WTC11 (cell line): ENCODE data around the gene DUSP19. TPM values are rescaled to one million over a fixed set of nuclear protein-coding genes. Genes with fewer than 3 reads are reported as not detected.

Source experiments
- ATAC-seq: fragments of 200-7000 bp; cut with Tn5 transposase; 2 replicates; pipeline ENCODE4 v1.10.0; 2021; ENCODE audit warnings: mild to moderate bottlenecking, moderate library complexity
- CTCF ChIA-PET: fragments of 300-600 bp; sonication (Branson Sonifier 250); formaldehyde crosslinking; loops from one replicate; lab custom pipeline; 2021; ENCODE audit warnings: antibody characterized with exemption; lab: Charles Lee
- POLR2A ChIA-PET: fragments of 350-600 bp; sonication (Branson Sonifier 250); formaldehyde crosslinking; loops from one replicate; lab custom pipeline; 2021; ENCODE audit warnings: antibody characterized with exemption; lab: Charles Lee
- DNase-seq: peaks from one replicate; pipeline ENCODE4 v3.0.0; 2021; ENCODE audit warnings: low spot score
- H3K27ac Mint-ChIP-seq: 2 replicates; pipeline ENCODE4 v1.8.0; 2021; ENCODE audit warnings: mixed read lengths
- H3K27me3 Mint-ChIP-seq: 2 replicates; pipeline ENCODE4 v1.8.0; 2021; ENCODE audit warnings: low read depth, mild to moderate bottlenecking, moderate library complexity, mixed read lengths
- H3K36me3 Mint-ChIP-seq: 2 replicates; pipeline ENCODE4 v1.8.0; 2021; ENCODE audit warnings: mixed read lengths
- H3K4me1 Mint-ChIP-seq: 2 replicates; pipeline ENCODE4 v1.8.0; 2022; ENCODE audit warnings: mixed read lengths
- H3K4me3 Mint-ChIP-seq: 2 replicates; pipeline ENCODE4 v1.8.0; 2021; ENCODE audit warnings: mild to moderate bottlenecking, moderate library complexity, mixed read lengths
- H3K9me3 Mint-ChIP-seq: 2 replicates; pipeline ENCODE4 v1.8.0; 2021; ENCODE audit warnings: mixed read lengths
- ELF4 ChIP-seq: sonication (generic); formaldehyde crosslinking; IDR thresholded peaks from 2 replicates; pipeline ENCODE4 v1.8.1; 2022; ENCODE audit warnings: low read depth, mild to moderate bottlenecking, moderate library complexity, missing genetic modification reagents
- EMX1 ChIP-seq: fragments of 250-450 bp; sonication (Bioruptor Pico); IDR thresholded peaks from 2 replicates; pipeline ENCODE4 v1.8.0; 2021; ENCODE audit warnings: mild to moderate bottlenecking
- ETV6 ChIP-seq: sonication (generic); formaldehyde crosslinking; IDR thresholded peaks from 2 replicates; pipeline ENCODE4 v1.8.1; 2022; ENCODE audit warnings: mild to moderate bottlenecking, missing genetic modification reagents
- FOXP4 ChIP-seq: sonication (generic); formaldehyde crosslinking; IDR thresholded peaks from 2 replicates; pipeline ENCODE4 v1.8.0; 2022; ENCODE audit warnings: mild to moderate bottlenecking, missing genetic modification reagents
- GRHL2 ChIP-seq: fragments of 250-450 bp; sonication (Bioruptor Pico); IDR thresholded peaks from 2 replicates; pipeline ENCODE4 v1.8.0; 2022; ENCODE audit warnings: mild to moderate bottlenecking, moderate library complexity; ENCODE audit not compliant: insufficient replicate concordance, severe bottlenecking
- NFATC4 ChIP-seq: fragments of 250-450 bp; sonication (Bioruptor Pico); IDR thresholded peaks from 2 replicates; pipeline ENCODE4 v1.9.0; 2021; ENCODE audit warnings: mild to moderate bottlenecking
- NFE2L1 ChIP-seq: sonication (generic); formaldehyde crosslinking; IDR thresholded peaks from 2 replicates; pipeline ENCODE4 v1.8.1; 2023; ENCODE audit warnings: missing genetic modification reagents
- NR1H2 ChIP-seq: sonication (generic); formaldehyde crosslinking; IDR thresholded peaks from 2 replicates; pipeline ENCODE4 v1.9.0; 2021; ENCODE audit warnings: mild to moderate bottlenecking, moderate library complexity, missing genetic modification reagents
- SMAD3 ChIP-seq: sonication (generic); formaldehyde crosslinking; IDR thresholded peaks from 2 replicates; pipeline ENCODE4 v1.8.0; 2022; ENCODE audit warnings: missing genetic modification reagents, mild to moderate bottlenecking, borderline replicate concordance
- TCF7 ChIP-seq: sonication (generic); formaldehyde crosslinking; IDR thresholded peaks from 2 replicates; pipeline ENCODE4 v1.8.0; 2022; ENCODE audit warnings: mild to moderate bottlenecking, low read depth, missing genetic modification reagents, moderate library complexity
- TEAD1 ChIP-seq: sonication (generic); formaldehyde crosslinking; IDR thresholded peaks from 2 replicates; pipeline ENCODE4 v1.8.0; 2022; ENCODE audit warnings: mild to moderate bottlenecking, missing genetic modification reagents
- TEAD4 ChIP-seq: sonication (generic); formaldehyde crosslinking; IDR thresholded peaks from 2 replicates; pipeline ENCODE4 v1.8.0; 2022; ENCODE audit warnings: mild to moderate bottlenecking, missing genetic modification reagents
- TP53 ChIP-seq: sonication (generic); formaldehyde crosslinking; IDR thresholded peaks from 2 replicates; pipeline ENCODE4 v1.8.1; 2023; ENCODE audit warnings: mild to moderate bottlenecking, missing genetic modification reagents
- ZBTB43 ChIP-seq: sonication (generic); formaldehyde crosslinking; IDR thresholded peaks from 2 replicates; pipeline ENCODE4 v1.8.1; 2023; ENCODE audit warnings: mild to moderate bottlenecking, missing genetic modification reagents
- ZNF317 ChIP-seq: sonication (generic); formaldehyde crosslinking; IDR thresholded peaks from 2 replicates; pipeline ENCODE4 v1.8.1; 2023; ENCODE audit warnings: low read depth, mild to moderate bottlenecking, moderate library complexity, missing genetic modification reagents, borderline replicate concordance
- total RNA-seq: library from RNA; stranded (reverse); gene quantifications from 3 replicates; pipeline ENCODE4 v1.2.3, GENCODE V29; 2021
- TF ChIP-seq, protein P1 (sequence below): sonication (generic); formaldehyde crosslinking; conservative IDR thresholded peaks from 2 replicates; pipeline ENCODE4 v1.8.1; 2022; ENCODE audit warnings: mild to moderate bottlenecking, missing genetic modification reagents
- TF ChIP-seq, protein P2 (sequence below): fragments of 250-450 bp; sonication (Bioruptor Pico); IDR thresholded peaks from 2 replicates; pipeline ENCODE4 v1.9.0; 2021; ENCODE audit warnings: moderate library complexity, mild to moderate bottlenecking, inconsistent platforms, borderline replicate concordance
- TF ChIP-seq, protein P3 (sequence below): sonication (generic); formaldehyde crosslinking; IDR thresholded peaks from 2 replicates; pipeline ENCODE4 v1.8.0; 2023; ENCODE audit warnings: mild to moderate bottlenecking, missing genetic modification reagents
- TF ChIP-seq, protein P4 (sequence below): fragments of 250-450 bp; sonication (Bioruptor Pico); IDR thresholded peaks from 2 replicates; pipeline ENCODE4 v2.1.2; 2022; ENCODE audit warnings: mild to moderate bottlenecking, moderate library complexity

Gene DUSP19
- total RNA-seq, 1 experiment from 2014 or later = 3.9 TPM

DNA sequence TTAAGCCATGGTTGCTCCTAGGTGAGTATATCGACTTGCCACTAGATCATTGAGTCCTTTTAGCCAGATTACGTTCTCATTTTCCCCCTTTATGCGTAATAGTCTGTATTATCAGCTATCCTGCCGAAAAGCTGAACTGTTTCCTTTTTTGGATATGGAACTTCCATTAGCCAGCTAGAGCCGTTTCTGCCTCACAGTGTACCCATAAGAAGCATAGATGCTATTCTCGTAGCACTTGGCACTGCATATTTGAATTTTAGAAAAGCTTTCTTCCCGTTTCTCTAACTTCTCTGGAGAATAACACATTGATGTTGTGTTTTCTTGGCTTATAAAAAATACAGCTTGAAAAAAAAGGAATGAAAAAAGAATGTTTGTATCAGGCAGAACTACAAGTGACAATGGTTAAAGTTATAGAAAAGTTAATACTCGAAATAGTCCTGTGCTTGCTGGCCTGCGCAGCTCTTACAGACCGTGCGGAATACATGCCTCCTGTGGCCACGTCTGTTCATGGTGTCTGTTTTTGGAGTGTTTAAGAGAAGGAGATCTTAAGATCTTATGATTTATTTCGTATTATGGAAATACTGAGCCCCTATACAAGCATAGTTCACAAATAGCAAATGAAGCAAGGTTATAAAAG is 710 bp downstream of the DUSP19 start:
- Mint-ChIP-seq H3K9me3 (no peaks in the 10 kb centered on the region), H3K4me3 (peak overlapping the region; percentile 81), H3K27me3 (no peaks in the 10 kb centered on the region), H3K36me3 (no peaks in the 10 kb centered on the region), H3K4me1 (peaks cover 21% of the 10 kb centered on the region)
- CTCF ChIA-PET = interaction anchor here (0.6 to 4.8 kb wide), 5 partner anchors 9 to 316 kb away, joined by 3 to 27 read pairs (median 4); partner anchors contain the start of gene NCKAP1
- no peak for ATAC-seq
- no peak for TF ChIP-seq ZBTB43
- TF ChIP-seq ZNF317 = no peak
- no peak for TF ChIP-seq NFE2L1 (CRISPR knock-in tag)
- TF ChIP-seq TEAD4 (CRISPR knock-in tag) = no peak
- TF ChIP-seq, all 79 proteins: peak for 0
- H3K27ac Mint-ChIP-seq = peak overlapping the region; percentile 94
- POLR2A ChIA-PET = interaction anchor here (0.5 to 1.8 kb wide), 4 partner anchors 42 to 364 kb away, joined by 3 to 6 read pairs (median 4); partner anchors contain the start of gene NUP35
- no peak for DNase-seq

GRCh38 chr2:183081911-183082310 is 3.4 kb downstream of the DUSP19 start:
- Mint-ChIP-seq H3K4me1 (peaks cover 21% of the 10 kb centered on the region), H3K9me3 (no peaks in the 10 kb centered on the region), H3K27me3 (no peaks in the 10 kb centered on the region), H3K4me3 (no peak overlapping the region), H3K36me3 (no peaks in the 10 kb centered on the region), H3K27ac (no peak overlapping the region)
- POLR2A ChIA-PET = interaction anchor here (0.7 kb wide), 1 partner anchor 26 kb away, joined by 3 read pairs; no protein-coding TSS in a partner anchor
- DNase-seq (no peak), ATAC-seq (no peak)
- CTCF ChIA-PET = interaction anchor here (4.8 kb wide), 1 partner anchor 12 kb away, joined by 27 read pairs; no protein-coding TSS in a partner anchor
- TF ChIP-seq GRHL2 (CRISPR knock-in tag) = no peak
- TF ChIP-seq TEAD4 (CRISPR knock-in tag) = no peak
- TF ChIP-seq, protein P1, sequence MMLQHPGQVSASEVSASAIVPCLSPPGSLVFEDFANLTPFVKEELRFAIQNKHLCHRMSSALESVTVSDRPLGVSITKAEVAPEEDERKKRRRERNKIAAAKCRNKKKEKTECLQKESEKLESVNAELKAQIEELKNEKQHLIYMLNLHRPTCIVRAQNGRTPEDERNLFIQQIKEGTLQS (CRISPR knock-in tag) = no peak
- no peak for TF ChIP-seq TP53 (CRISPR knock-in tag)
- TF ChIP-seq, protein P2, sequence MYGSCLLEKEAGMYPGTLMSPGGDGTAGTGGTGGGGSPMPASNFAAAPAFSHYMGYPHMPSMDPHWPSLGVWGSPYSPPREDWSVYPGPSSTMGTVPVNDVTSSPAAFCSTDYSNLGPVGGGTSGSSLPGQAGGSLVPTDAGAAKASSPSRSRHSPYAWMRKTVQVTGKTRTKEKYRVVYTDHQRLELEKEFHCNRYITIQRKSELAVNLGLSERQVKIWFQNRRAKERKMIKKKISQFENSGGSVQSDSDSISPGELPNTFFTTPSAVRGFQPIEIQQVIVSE (CRISPR knock-in tag) = no peak
- TF ChIP-seq NR1H2 (CRISPR knock-in tag) = no peak
- TF ChIP-seq TCF7 (CRISPR knock-in tag) = no peak
- TF ChIP-seq NFATC4 (CRISPR knock-in tag) = no peak
- TF ChIP-seq ELF4 = no peak
- no peak for TF ChIP-seq FOXP4 (CRISPR knock-in tag)
- no peak for TF ChIP-seq ETV6 (CRISPR knock-in tag)
- TF ChIP-seq SMAD3 = no peak
- TF ChIP-seq EMX1 (CRISPR knock-in tag) = no peak
- no peak for TF ChIP-seq TEAD1 (CRISPR knock-in tag)
- TF ChIP-seq, protein P3, sequence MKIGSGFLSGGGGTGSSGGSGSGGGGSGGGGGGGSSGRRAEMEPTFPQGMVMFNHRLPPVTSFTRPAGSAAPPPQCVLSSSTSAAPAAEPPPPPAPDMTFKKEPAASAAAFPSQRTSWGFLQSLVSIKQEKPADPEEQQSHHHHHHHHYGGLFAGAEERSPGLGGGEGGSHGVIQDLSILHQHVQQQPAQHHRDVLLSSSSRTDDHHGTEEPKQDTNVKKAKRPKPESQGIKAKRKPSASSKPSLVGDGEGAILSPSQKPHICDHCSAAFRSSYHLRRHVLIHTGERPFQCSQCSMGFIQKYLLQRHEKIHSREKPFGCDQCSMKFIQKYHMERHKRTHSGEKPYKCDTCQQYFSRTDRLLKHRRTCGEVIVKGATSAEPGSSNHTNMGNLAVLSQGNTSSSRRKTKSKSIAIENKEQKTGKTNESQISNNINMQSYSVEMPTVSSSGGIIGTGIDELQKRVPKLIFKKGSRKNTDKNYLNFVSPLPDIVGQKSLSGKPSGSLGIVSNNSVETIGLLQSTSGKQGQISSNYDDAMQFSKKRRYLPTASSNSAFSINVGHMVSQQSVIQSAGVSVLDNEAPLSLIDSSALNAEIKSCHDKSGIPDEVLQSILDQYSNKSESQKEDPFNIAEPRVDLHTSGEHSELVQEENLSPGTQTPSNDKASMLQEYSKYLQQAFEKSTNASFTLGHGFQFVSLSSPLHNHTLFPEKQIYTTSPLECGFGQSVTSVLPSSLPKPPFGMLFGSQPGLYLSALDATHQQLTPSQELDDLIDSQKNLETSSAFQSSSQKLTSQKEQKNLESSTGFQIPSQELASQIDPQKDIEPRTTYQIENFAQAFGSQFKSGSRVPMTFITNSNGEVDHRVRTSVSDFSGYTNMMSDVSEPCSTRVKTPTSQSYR (CRISPR knock-in tag) = no peak
- TF ChIP-seq, protein P4, sequence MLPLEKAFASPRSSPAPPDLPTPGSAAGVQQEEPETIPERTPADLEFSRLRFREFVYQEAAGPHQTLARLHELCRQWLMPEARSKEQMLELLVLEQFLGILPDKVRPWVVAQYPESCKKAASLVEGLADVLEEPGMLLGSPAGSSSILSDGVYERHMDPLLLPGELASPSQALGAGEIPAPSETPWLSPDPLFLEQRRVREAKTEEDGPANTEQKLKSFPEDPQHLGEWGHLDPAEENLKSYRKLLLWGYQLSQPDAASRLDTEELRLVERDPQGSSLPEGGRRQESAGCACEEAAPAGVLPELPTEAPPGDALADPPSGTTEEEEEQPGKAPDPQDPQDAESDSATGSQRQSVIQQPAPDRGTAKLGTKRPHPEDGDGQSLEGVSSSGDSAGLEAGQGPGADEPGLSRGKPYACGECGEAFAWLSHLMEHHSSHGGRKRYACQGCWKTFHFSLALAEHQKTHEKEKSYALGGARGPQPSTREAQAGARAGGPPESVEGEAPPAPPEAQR = no peak
